Measurements from ENCODE around the gene PCNP. TPM values are rescaled to one million over a fixed set of nuclear protein-coding genes. Genes with fewer than 3 reads are reported as not detected.

Gene PCNP
- total and polyA plus RNA-seq, 2 experiments from 2014 or later = 134 to 185 TPM

- ATAC-seq = no peak
- peaks cover 31% of the 10 kb centered on the region for H4K20me1 ChIP-seq (replicated peaks; ENCODE audit: insufficient read depth)
- no peaks in the 10 kb centered on the region for H3K4me1 Mint-ChIP-seq
- H3K9me3 Mint-ChIP-seq = no peaks in the 10 kb centered on the region
- TF ChIP-seq EZH2 (IDR thresholded peaks at IDR 0.05; ENCODE audit: low read depth, unreplicated experiment) = no peak
- no peak for TF ChIP-seq REST (IDR thresholded peaks at IDR 0.05; ENCODE audit: unreplicated experiment)
- no peak for TF ChIP-seq ETS1 (IDR thresholded peaks at IDR 0.05)
- no peak for TF ChIP-seq POLR2AphosphoS5 (IDR thresholded peaks at IDR 0.05; ENCODE audit: low read depth)
- no peak for TF ChIP-seq NANOG (IDR thresholded peaks at IDR 0.05; ENCODE audit: borderline replicate concordance)
- TF ChIP-seq STAT1 (IDR thresholded peaks at IDR 0.05; ENCODE audit: unreplicated experiment) = no peak
- TF ChIP-seq CTCF (conservative IDR thresholded peaks at IDR 0.05; ENCODE audit: low read depth in 2 of 2) = no peak
- no peak for TF ChIP-seq EZH2phosphoT487 (IDR thresholded peaks at IDR 0.05; ENCODE audit: unreplicated experiment)
- no peak for TF ChIP-seq JUNB (IDR thresholded peaks at IDR 0.05; ENCODE audit: unreplicated experiment)
- no peak for TF ChIP-seq ZNF462 (CRISPR knock-in tag; IDR thresholded peaks at IDR 0.05)
- TF ChIP-seq ZNF331 (CRISPR knock-in tag; IDR thresholded peaks at IDR 0.05; ENCODE audit: low read depth) = no peak
- no peak for TF ChIP-seq ZNF114 (CRISPR knock-in tag; IDR thresholded peaks at IDR 0.05)
- TF ChIP-seq CREB1 (CRISPR knock-in tag; IDR thresholded peaks at IDR 0.05; ENCODE audit: low read depth) = no peak
- H3K27me3 Mint-ChIP-seq (ENCODE audit: insufficient read depth, low read depth, poor library complexity) = no peaks in the 10 kb centered on the region
- no peak overlapping the region for H3K4me3 ChIP-seq
- no peak overlapping the region for H2AFZ ChIP-seq
- H3K4me3 Mint-ChIP-seq = no peak overlapping the region
- H3K79me2 ChIP-seq (replicated peaks; ENCODE audit: insufficient read depth) = peaks cover 42% of the 10 kb centered on the region
- no peaks in the 10 kb centered on the region for H3F3A ChIP-seq (replicated peaks; ENCODE audit: low read depth)
- no peak overlapping the region for H3K27ac Mint-ChIP-seq
- no peaks in the 10 kb centered on the region for H3K9me2 ChIP-seq (ENCODE audit: insufficient read depth)
- H3K4me2 ChIP-seq = no peak overlapping the region
- no peak overlapping the region for H3K27ac ChIP-seq (ENCODE audit: low read depth)
- H3K27me3 ChIP-seq (ENCODE audit: insufficient read depth) = no peaks in the 10 kb centered on the region
- peaks cover 35% of the 10 kb centered on the region for H3K36me3 ChIP-seq (ENCODE audit: insufficient read depth)
- H3K36me3 Mint-ChIP-seq (ENCODE audit: low read depth) = peaks cover 70% of the 10 kb centered on the region
- DNase-seq (ENCODE audit: low spot score) = no peak
- no peaks in the 10 kb centered on the region for H3K4me1 ChIP-seq (ENCODE audit: insufficient read depth)
Measured at GRCh38 chr3:101588616-101589015, 14.6 kb downstream of the PCNP start.
